GM23338 (cell line): ENCODE measurements around the gene RAB40B. TPM values are rescaled to one million over a fixed set of nuclear protein-coding genes. Genes with fewer than 3 reads are reported as not detected.

ENCODE experiments used
- ATAC-seq: fragments of 200-7000 bp; cut with Tn5 transposase; 3 replicates; pipeline ENCODE4 v1.9.1; 2020
- DNase-seq: peaks from one replicate; pipeline ENCODE4 v3.0.0-alpha.2; 2015; ENCODE audit warnings: low spot score
- H2AFZ ChIP-seq: fragments of 200-600 bp; sonication (generic); 2 replicates; pipeline ENCODE4 v1.8.0; 2016; ENCODE audit warnings: antibody characterized with exemption, mild to moderate bottlenecking, moderate library complexity
- H3F3A ChIP-seq: fragments of 200-600 bp; sonication (generic); replicated peaks from 2 replicates; pipeline ENCODE4 v1.8.0; 2017; ENCODE audit warnings: antibody characterized with exemption, mixed run types, low read depth
- H3K27ac ChIP-seq: fragments of 200-600 bp; sonication (generic); 2 replicates; pipeline ENCODE4 v1.6.1; 2016; ENCODE audit warnings: low read depth
- H3K27me3 ChIP-seq: fragments of 200-600 bp; sonication (generic); 2 replicates; pipeline ENCODE4 v1.8.0; 2016; ENCODE audit warnings: mild to moderate bottlenecking, mixed run types, moderate library complexity; ENCODE audit not compliant: insufficient read depth
- H3K36me3 ChIP-seq: fragments of 200-600 bp; sonication (generic); 2 replicates; pipeline ENCODE4 v1.8.0; 2016; ENCODE audit warnings: mild to moderate bottlenecking; ENCODE audit not compliant: insufficient read depth
- H3K4me1 ChIP-seq: fragments of 200-600 bp; sonication (generic); 2 replicates; pipeline ENCODE4 v1.8.0; 2016; ENCODE audit warnings: mild to moderate bottlenecking, moderate library complexity; ENCODE audit not compliant: insufficient read depth
- H3K4me2 ChIP-seq: fragments of 200-600 bp; sonication (generic); 2 replicates; pipeline ENCODE4 v1.7.1; 2017; ENCODE audit warnings: mixed run types
- H3K4me3 ChIP-seq: fragments of 200-600 bp; sonication (generic); 2 replicates; pipeline ENCODE4 v1.6.1; 2016; ENCODE audit warnings: mixed run types
- H3K79me2 ChIP-seq: fragments of 200-600 bp; sonication (generic); replicated peaks from 2 replicates; pipeline ENCODE4 v1.8.0; 2017; ENCODE audit warnings: mild to moderate bottlenecking; ENCODE audit not compliant: insufficient read depth
- H3K9me2 ChIP-seq: fragments of 200-600 bp; sonication (generic); 2 replicates; pipeline ENCODE4 v1.8.0; 2017; ENCODE audit not compliant: insufficient read depth
- H4K20me1 ChIP-seq: fragments of 200-600 bp; sonication (generic); replicated peaks from 2 replicates; pipeline ENCODE4 v1.8.0; 2017; ENCODE audit warnings: mild to moderate bottlenecking; ENCODE audit not compliant: insufficient read depth
- H3K27ac Mint-ChIP-seq: 2 replicates; pipeline ENCODE4 v1.8.0; 2020; ENCODE audit warnings: inconsistent platforms, mild to moderate bottlenecking, moderate library complexity, mixed read lengths
- H3K27me3 Mint-ChIP-seq: 3 replicates; pipeline ENCODE4 v1.8.0; 2022; ENCODE audit warnings: low read depth, mild to moderate bottlenecking, moderate library complexity, mixed read lengths, inconsistent platforms; ENCODE audit not compliant: insufficient read depth, poor library complexity
- H3K36me3 Mint-ChIP-seq: 3 replicates; pipeline ENCODE4 v1.8.0; 2021; ENCODE audit warnings: low read depth, mild to moderate bottlenecking, inconsistent platforms, moderate library complexity, mixed read lengths
- H3K4me1 Mint-ChIP-seq: 3 replicates; pipeline ENCODE4 v1.8.0; 2020; ENCODE audit warnings: mild to moderate bottlenecking, inconsistent platforms, mixed read lengths
- H3K4me3 Mint-ChIP-seq: 3 replicates; pipeline ENCODE4 v1.8.0; 2021; ENCODE audit warnings: moderate library complexity, mild to moderate bottlenecking, inconsistent platforms, mixed read lengths
- H3K9me3 Mint-ChIP-seq: 3 replicates; pipeline ENCODE4 v1.8.0; 2020; ENCODE audit warnings: moderate library complexity, mild to moderate bottlenecking, inconsistent platforms, mixed read lengths
- EZH2 ChIP-seq: fragments of 200-600 bp; sonication (generic); IDR thresholded peaks from one replicate; pipeline ENCODE4 v1.8.0; 2017; ENCODE audit warnings: antibody characterized with exemption, mild to moderate bottlenecking, low read depth; ENCODE audit not compliant: unreplicated experiment
- EZH2phosphoT487 ChIP-seq: fragments of 200-600 bp; sonication (generic); IDR thresholded peaks from one replicate; pipeline ENCODE4 v1.8.1; 2018; ENCODE audit warnings: antibody characterized with exemption; ENCODE audit not compliant: unreplicated experiment
- JUNB ChIP-seq: IDR thresholded peaks from one replicate; pipeline ENCODE4 v1.6.1; 2016; ENCODE audit warnings: antibody characterized with exemption; ENCODE audit not compliant: unreplicated experiment
- NANOG ChIP-seq: IDR thresholded peaks from 2 replicates; pipeline ENCODE4 v1.6.1; 2016; ENCODE audit warnings: antibody characterized with exemption, borderline replicate concordance
- STAT1 ChIP-seq: IDR thresholded peaks from one replicate; pipeline ENCODE4 v1.6.1; 2016; ENCODE audit warnings: antibody characterized with exemption; ENCODE audit not compliant: unreplicated experiment
- ZNF114 ChIP-seq: fragments of 250-450 bp; sonication (Bioruptor Pico); IDR thresholded peaks from 2 replicates; pipeline ENCODE4 v1.5.0; 2020; ENCODE audit warnings: mild to moderate bottlenecking, moderate library complexity
- ZNF331 ChIP-seq: fragments of 250-450 bp; sonication (Bioruptor Pico); IDR thresholded peaks from 2 replicates; pipeline ENCODE4 v1.5.0; 2020; ENCODE audit warnings: low read depth, mild to moderate bottlenecking, moderate library complexity
- ZNF462 ChIP-seq: fragments of 250-450 bp; sonication (Bioruptor Pico); IDR thresholded peaks from 2 replicates; pipeline ENCODE4 v1.5.0; 2020; ENCODE audit warnings: mild to moderate bottlenecking, moderate library complexity
- polyA plus RNA-seq: library from polyadenylated mRNA; unstranded; fragments of >200 nt; fragmentation: Nextera tagmentation; extraction: Ambion mirVana; gene quantifications from 2 replicates; pipeline ENCODE4 v1.2.1, GENCODE V29; 2016
- total RNA-seq: library from RNA; depleted of rRNA; stranded (reverse); fragments of >200 nt; shearing (Covaris generic); gene quantifications from 2 replicates; pipeline ENCODE4 v1.2.3, GENCODE V29; 2014
- TF ChIP-seq, protein P1 (sequence below), 2 experiments: fragments of 200-600 bp in 1 of 2; sonication (generic) in 1 of 2; conservative IDR thresholded peaks; 2 replicates each; pipeline versions ENCODE4 v1.5.1 to v1.6.1; 2016 to 2017; ENCODE audit warnings: antibody characterized with exemption in 2 of 2, low read depth in 2 of 2, mild to moderate bottlenecking in 2 of 2, moderate library complexity in 1 of 2
- TF ChIP-seq, protein P2 (sequence below): IDR thresholded peaks from one replicate; pipeline ENCODE4 v1.6.1; 2018; ENCODE audit warnings: antibody characterized with exemption; ENCODE audit not compliant: unreplicated experiment

The RAB40B gene
- total and polyA plus RNA-seq, 2 experiments from 2014 or later: 4.2 to 5.2 TPM

DNA sequence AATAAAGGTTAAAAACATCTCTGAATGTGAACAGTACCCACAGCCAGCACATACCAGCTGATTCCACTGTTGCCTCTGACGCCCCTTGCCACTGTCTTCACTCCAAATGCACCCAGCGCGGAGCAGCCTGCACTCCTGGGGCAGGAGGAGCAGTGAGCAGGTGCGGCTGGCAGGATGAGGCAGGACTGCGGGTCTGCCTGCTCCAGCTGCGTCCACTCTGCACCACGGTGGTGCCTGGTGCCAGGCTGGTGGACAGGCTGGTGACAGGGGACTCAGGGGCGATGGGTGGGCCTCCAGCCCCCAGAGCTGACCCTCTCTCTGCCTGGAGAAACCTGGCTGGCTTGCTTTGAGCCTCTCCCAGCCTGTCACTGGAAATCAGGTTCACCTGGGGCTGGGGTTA, 9.4 kb downstream of the RAB40B start:
- H3K9me2 ChIP-seq: no peaks in the 10 kb centered on the region
- H3K27me3 Mint-ChIP-seq: no peaks in the 10 kb centered on the region
- DNase-seq: no peak

GRCh38 chr17:82687871-82688270, 10.6 kb downstream of the RAB40B start:
- H2AFZ ChIP-seq: no peak overlapping the region
- TF ChIP-seq ZNF331: no peak
- no peak for TF ChIP-seq NANOG
- TF ChIP-seq STAT1: no peak
- no peak for TF ChIP-seq EZH2phosphoT487
- no peak for TF ChIP-seq JUNB
- no peak for TF ChIP-seq EZH2
- TF ChIP-seq ZNF462: no peak
- TF ChIP-seq, protein P1, sequence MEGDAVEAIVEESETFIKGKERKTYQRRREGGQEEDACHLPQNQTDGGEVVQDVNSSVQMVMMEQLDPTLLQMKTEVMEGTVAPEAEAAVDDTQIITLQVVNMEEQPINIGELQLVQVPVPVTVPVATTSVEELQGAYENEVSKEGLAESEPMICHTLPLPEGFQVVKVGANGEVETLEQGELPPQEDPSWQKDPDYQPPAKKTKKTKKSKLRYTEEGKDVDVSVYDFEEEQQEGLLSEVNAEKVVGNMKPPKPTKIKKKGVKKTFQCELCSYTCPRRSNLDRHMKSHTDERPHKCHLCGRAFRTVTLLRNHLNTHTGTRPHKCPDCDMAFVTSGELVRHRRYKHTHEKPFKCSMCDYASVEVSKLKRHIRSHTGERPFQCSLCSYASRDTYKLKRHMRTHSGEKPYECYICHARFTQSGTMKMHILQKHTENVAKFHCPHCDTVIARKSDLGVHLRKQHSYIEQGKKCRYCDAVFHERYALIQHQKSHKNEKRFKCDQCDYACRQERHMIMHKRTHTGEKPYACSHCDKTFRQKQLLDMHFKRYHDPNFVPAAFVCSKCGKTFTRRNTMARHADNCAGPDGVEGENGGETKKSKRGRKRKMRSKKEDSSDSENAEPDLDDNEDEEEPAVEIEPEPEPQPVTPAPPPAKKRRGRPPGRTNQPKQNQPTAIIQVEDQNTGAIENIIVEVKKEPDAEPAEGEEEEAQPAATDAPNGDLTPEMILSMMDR (conservative IDR thresholded peaks at IDR 0.05; ENCODE audit: low read depth in 2 of 2): no peak
- TF ChIP-seq, protein P2, sequence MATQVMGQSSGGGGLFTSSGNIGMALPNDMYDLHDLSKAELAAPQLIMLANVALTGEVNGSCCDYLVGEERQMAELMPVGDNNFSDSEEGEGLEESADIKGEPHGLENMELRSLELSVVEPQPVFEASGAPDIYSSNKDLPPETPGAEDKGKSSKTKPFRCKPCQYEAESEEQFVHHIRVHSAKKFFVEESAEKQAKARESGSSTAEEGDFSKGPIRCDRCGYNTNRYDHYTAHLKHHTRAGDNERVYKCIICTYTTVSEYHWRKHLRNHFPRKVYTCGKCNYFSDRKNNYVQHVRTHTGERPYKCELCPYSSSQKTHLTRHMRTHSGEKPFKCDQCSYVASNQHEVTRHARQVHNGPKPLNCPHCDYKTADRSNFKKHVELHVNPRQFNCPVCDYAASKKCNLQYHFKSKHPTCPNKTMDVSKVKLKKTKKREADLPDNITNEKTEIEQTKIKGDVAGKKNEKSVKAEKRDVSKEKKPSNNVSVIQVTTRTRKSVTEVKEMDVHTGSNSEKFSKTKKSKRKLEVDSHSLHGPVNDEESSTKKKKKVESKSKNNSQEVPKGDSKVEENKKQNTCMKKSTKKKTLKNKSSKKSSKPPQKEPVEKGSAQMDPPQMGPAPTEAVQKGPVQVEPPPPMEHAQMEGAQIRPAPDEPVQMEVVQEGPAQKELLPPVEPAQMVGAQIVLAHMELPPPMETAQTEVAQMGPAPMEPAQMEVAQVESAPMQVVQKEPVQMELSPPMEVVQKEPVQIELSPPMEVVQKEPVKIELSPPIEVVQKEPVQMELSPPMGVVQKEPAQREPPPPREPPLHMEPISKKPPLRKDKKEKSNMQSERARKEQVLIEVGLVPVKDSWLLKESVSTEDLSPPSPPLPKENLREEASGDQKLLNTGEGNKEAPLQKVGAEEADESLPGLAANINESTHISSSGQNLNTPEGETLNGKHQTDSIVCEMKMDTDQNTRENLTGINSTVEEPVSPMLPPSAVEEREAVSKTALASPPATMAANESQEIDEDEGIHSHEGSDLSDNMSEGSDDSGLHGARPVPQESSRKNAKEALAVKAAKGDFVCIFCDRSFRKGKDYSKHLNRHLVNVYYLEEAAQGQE: no peak
- no peak for TF ChIP-seq ZNF114 (CRISPR knock-in tag)

More for the DNA sequence above, 9.4 kb downstream of the RAB40B start:
- no peak overlapping the region for H3K4me3 ChIP-seq
- no peaks in the 10 kb centered on the region for H3K79me2 ChIP-seq
- H3K36me3 Mint-ChIP-seq: no peaks in the 10 kb centered on the region
- no peak overlapping the region for H3K27ac ChIP-seq
- no peak overlapping the region for H3K4me2 ChIP-seq
- no peaks in the 10 kb centered on the region for H4K20me1 ChIP-seq
- H3K4me1 Mint-ChIP-seq: no peaks in the 10 kb centered on the region; the same call in 2 of the 3 replicates
- no peaks in the 10 kb centered on the region for H3F3A ChIP-seq
- no peaks in the 10 kb centered on the region; the same call in 2 of the 3 replicates for H3K9me3 Mint-ChIP-seq
- H3K27me3 ChIP-seq: no peaks in the 10 kb centered on the region
- TF ChIP-seq ZNF114 (CRISPR knock-in tag): no peak
- H2AFZ ChIP-seq: no peak overlapping the region
- no peak overlapping the region for H3K4me3 Mint-ChIP-seq
- ATAC-seq: no peak; the same call in 2 of the 3 replicates
- H3K36me3 ChIP-seq: no peaks in the 10 kb centered on the region
- no peak overlapping the region for H3K27ac Mint-ChIP-seq
- H3K4me1 ChIP-seq: no peaks in the 10 kb centered on the region

More at GRCh38 chr17:82687871-82688270, 10.6 kb downstream of the RAB40B start:
- no peaks in the 10 kb centered on the region for H4K20me1 ChIP-seq
- H3K4me2 ChIP-seq: no peak overlapping the region
- Mint-ChIP-seq H3K27me3 (no peaks in the 10 kb centered on the region), H3K4me1 (no peaks in the 10 kb centered on the region; the same call in 2 of the 3 replicates), H3K27ac (no peak overlapping the region), H3K9me3 (no peaks in the 10 kb centered on the region), H3K4me3 (no peak overlapping the region), H3K36me3 (no peaks in the 10 kb centered on the region)
- DNase-seq: no peak
- H3K36me3 ChIP-seq: no peaks in the 10 kb centered on the region
- H3K27ac ChIP-seq: no peak overlapping the region; the same call in 1 of the 2 replicates
- H3K4me3 ChIP-seq: no peak overlapping the region
- no peak for ATAC-seq
- H3F3A ChIP-seq: no peaks in the 10 kb centered on the region
- H3K4me1 ChIP-seq: no peaks in the 10 kb centered on the region
- H3K9me2 ChIP-seq: no peaks in the 10 kb centered on the region
- H3K79me2 ChIP-seq: no peaks in the 10 kb centered on the region
- H3K27me3 ChIP-seq: no peaks in the 10 kb centered on the region
